Mesenchymal stem cell (in vitro differentiated cells and primary cell): ENCODE data around the gene SRGAP2B.
"Not testable (repeated sequence)": the region's sequence is repeated elsewhere in the genome, so short reads cannot be mapped to it uniquely, and the experiment has no call there.

Source experiments
- DNase-seq: peaks from one replicate; pipeline ENCODE4 v3.0.0-alpha.2; 2013
- H2AFZ ChIP-seq: one replicate; pipeline ENCODE4 v1.6.1; 2013; ENCODE audit warnings: low read depth, mild to moderate bottlenecking, control low read depth, inconsistent platforms, low read length, moderate library complexity
- H2AK5ac ChIP-seq: 2 replicates; pipeline ENCODE4 v1.6.1; 2013; ENCODE audit warnings: low read length, moderate library complexity, mild to moderate bottlenecking, inconsistent platforms; ENCODE audit not compliant: severe bottlenecking
- H2BK120ac ChIP-seq: one replicate; pipeline ENCODE4 v1.6.1; 2013; ENCODE audit warnings: low read depth, mild to moderate bottlenecking, inconsistent platforms, low read length, moderate library complexity
- H2BK12ac ChIP-seq, 2 experiments: one replicate each; pipeline ENCODE4 v1.6.1; 2013; ENCODE audit warnings: inconsistent platforms in 2 of 2, low read length in 2 of 2, mild to moderate bottlenecking in 2 of 2, moderate library complexity in 2 of 2, control low read depth in 1 of 2
- H2BK15ac ChIP-seq: one replicate; pipeline ENCODE4 v1.6.1; 2013; ENCODE audit warnings: mild to moderate bottlenecking, low read depth, inconsistent platforms; ENCODE audit not compliant: poor library complexity, severe bottlenecking
- H2BK5ac ChIP-seq: 2 replicates; pipeline ENCODE4 v1.6.1; 2013; ENCODE audit warnings: low read depth, mild to moderate bottlenecking, low read length, control low read depth, inconsistent platforms; ENCODE audit not compliant: poor library complexity, severe bottlenecking
- H3K14ac ChIP-seq, 2 experiments: one replicate each; pipeline ENCODE4 v1.6.1; 2013; ENCODE audit warnings: inconsistent platforms in 2 of 2, low read length in 2 of 2, control low read depth in 1 of 2, mild to moderate bottlenecking in 1 of 2, moderate library complexity in 1 of 2
- H3K18ac ChIP-seq, 2 experiments: one replicate each; pipeline ENCODE4 v1.6.1; 2013; ENCODE audit warnings: inconsistent platforms in 2 of 2, low read length in 2 of 2, control low read depth in 1 of 2, low read depth in 1 of 2, mild to moderate bottlenecking in 1 of 2
- H3K23ac ChIP-seq, 2 experiments: one replicate each; pipeline ENCODE4 v1.6.1; 2013; ENCODE audit warnings: inconsistent platforms in 2 of 2, low read length in 2 of 2, mild to moderate bottlenecking in 2 of 2, moderate library complexity in 2 of 2, control low read depth in 1 of 2
- H3K27ac ChIP-seq: 2 replicates; pipeline ENCODE4 v1.5.1; 2013; ENCODE audit warnings: mild to moderate bottlenecking, moderate library complexity, low read length, control low read depth, inconsistent platforms; ENCODE audit not compliant: poor library complexity, severe bottlenecking
- H3K27me3 ChIP-seq, 2 experiments: 2 replicates each; pipeline versions ENCODE4 v1.6.1 to v1.7.0; 2013; ENCODE audit warnings: low read length in 2 of 2, mild to moderate bottlenecking in 2 of 2, moderate library complexity in 2 of 2, control low read depth in 1 of 2, inconsistent platforms in 1 of 2; ENCODE audit not compliant: control insufficient read depth in 1 of 2, insufficient read depth in 1 of 2
- H3K36me3 ChIP-seq, 2 experiments: 2 replicates each; pipeline versions ENCODE4 v1.6.1 to v1.7.0; 2013; ENCODE audit warnings: low read length in 2 of 2, control low read depth in 1 of 2, inconsistent platforms in 1 of 2, low read depth in 1 of 2, mild to moderate bottlenecking in 1 of 2; ENCODE audit not compliant: insufficient read depth in 2 of 2, control insufficient read depth in 1 of 2
- H3K4ac ChIP-seq, 2 experiments: one replicate each; pipeline ENCODE4 v1.6.1; 2013; ENCODE audit warnings: inconsistent platforms in 2 of 2, low read length in 2 of 2, mild to moderate bottlenecking in 2 of 2, moderate library complexity in 2 of 2, control low read depth in 1 of 2, low read depth in 1 of 2
- H3K4me1 ChIP-seq: 2 replicates; pipeline ENCODE4 v1.6.1; 2013; ENCODE audit warnings: low read depth, low read length, control low read depth; ENCODE audit not compliant: control insufficient read depth, insufficient read depth
- H3K4me2 ChIP-seq: 2 replicates; pipeline ENCODE4 v1.6.1; 2013; ENCODE audit warnings: low read length, mild to moderate bottlenecking, inconsistent platforms; ENCODE audit not compliant: poor library complexity, severe bottlenecking
- H3K4me3 ChIP-seq, 2 experiments: 2 replicates each; pipeline versions ENCODE4 v1.5.1 to v1.7.0; 2013; ENCODE audit warnings: low read length in 2 of 2, mild to moderate bottlenecking in 2 of 2, control low read depth in 1 of 2, low read depth in 1 of 2; ENCODE audit not compliant: insufficient read depth in 1 of 2
- H3K79me1 ChIP-seq: replicated peaks from 2 replicates; pipeline ENCODE4 v1.6.1; 2013; ENCODE audit warnings: mild to moderate bottlenecking, control low read depth, low read length, inconsistent platforms; ENCODE audit not compliant: poor library complexity, severe bottlenecking
- H3K9ac ChIP-seq: 2 replicates; pipeline ENCODE4 v1.7.0; 2013; ENCODE audit warnings: mild to moderate bottlenecking, low read length, moderate library complexity
- H3K9me3 ChIP-seq: 2 replicates; pipeline ENCODE4 v1.7.0; 2013; ENCODE audit warnings: mild to moderate bottlenecking, low read length; ENCODE audit not compliant: control insufficient read depth
- H4K8ac ChIP-seq: one replicate; pipeline ENCODE4 v1.6.1; 2013; ENCODE audit warnings: inconsistent platforms, mild to moderate bottlenecking, low read length, moderate library complexity
- H4K91ac ChIP-seq: one replicate; pipeline ENCODE4 v1.6.1; 2013; ENCODE audit warnings: mild to moderate bottlenecking, low read length, inconsistent platforms
- WGBS: methylation state at CpG from one replicate; pipeline ENCODE4 v1.1.7; 2013; ENCODE audit warnings: mixed read lengths; 5-methylcytosine and 5-hydroxymethylcytosine counted together

The SRGAP2B gene

GRCh38 chr1:145076877-145077276 is 18.3 kb downstream of the SRGAP2B start:
- not testable (repeated sequence) for H3K27ac ChIP-seq, H2AFZ ChIP-seq, H4K91ac ChIP-seq, H3K79me1 ChIP-seq, H3K23ac ChIP-seq, H3K4me2 ChIP-seq, H3K18ac ChIP-seq, H2AK5ac ChIP-seq, H2BK15ac ChIP-seq, H3K36me3 ChIP-seq, H2BK5ac ChIP-seq, H3K4me1 ChIP-seq, H3K4ac ChIP-seq, H3K9ac ChIP-seq, H3K9me3 ChIP-seq, H2BK120ac ChIP-seq, H3K14ac ChIP-seq, H2BK12ac ChIP-seq, H3K4me3 ChIP-seq, H4K8ac ChIP-seq, H3K27me3 ChIP-seq, DNase-seq
- WGBS = no CpG with 5 or more reads among the region's 3 CpGs

DNA sequence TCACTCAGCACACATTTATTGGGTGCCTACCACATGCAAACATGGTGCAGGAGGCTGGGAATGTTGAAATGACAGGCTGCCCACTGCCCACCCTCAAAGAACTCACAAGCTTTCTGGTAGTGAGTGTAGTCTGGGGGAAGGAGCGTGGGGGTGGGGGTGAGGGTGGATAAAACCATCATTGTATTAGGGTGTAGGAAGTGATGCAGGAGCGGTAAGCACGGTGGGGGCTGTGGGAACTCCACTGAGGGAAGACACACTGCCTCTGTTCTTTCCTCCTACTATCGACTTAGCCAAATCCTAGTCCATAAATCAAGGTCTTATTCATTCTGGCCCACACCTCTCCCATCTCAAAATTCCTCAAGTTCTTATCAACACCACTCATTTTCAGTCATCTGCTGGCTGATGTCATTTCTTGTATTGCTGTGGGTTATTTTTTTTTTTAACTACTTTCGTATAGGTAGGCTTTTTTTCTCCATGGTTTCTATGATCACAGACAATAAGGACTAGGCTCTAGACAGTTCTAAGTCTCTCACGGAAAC is 21.0 kb downstream of the SRGAP2B start:
- not testable (repeated sequence) for H3K4me2 ChIP-seq, H2BK5ac ChIP-seq, DNase-seq, H3K14ac ChIP-seq, H2BK12ac ChIP-seq, H2AK5ac ChIP-seq, H2AFZ ChIP-seq, H3K27ac ChIP-seq, H3K4me1 ChIP-seq, H3K4me3 ChIP-seq, H3K79me1 ChIP-seq, H3K27me3 ChIP-seq, H3K18ac ChIP-seq, H2BK15ac ChIP-seq, H3K36me3 ChIP-seq, H3K9me3 ChIP-seq, H4K91ac ChIP-seq, H3K9ac ChIP-seq, H2BK120ac ChIP-seq, H3K23ac ChIP-seq, H4K8ac ChIP-seq, H3K4ac ChIP-seq
- WGBS = no CpG with 5 or more reads among the region's 6 CpGs

DNA sequence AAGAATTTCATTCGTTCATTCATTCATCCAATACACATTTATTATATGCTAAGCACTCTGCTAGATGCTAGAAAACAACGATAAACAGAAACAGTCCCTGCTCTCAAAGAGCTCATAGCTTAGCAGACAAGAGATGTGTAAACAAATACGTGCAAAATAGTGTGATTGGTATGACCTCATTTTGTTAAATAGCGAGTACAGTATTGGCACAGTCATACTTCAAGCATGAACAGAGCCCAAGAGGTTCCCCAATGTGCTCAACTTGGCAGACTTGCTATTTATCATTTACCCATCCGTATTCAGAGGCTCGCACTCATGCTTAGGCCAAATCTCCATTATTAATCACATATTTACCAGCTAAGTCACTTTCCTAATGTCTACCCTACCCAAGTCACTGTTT is 23.6 kb downstream of the SRGAP2B start:
- not testable (repeated sequence) for H2BK120ac ChIP-seq, H3K23ac ChIP-seq, H3K27ac ChIP-seq, H3K4me3 ChIP-seq, H3K4me2 ChIP-seq, H3K4ac ChIP-seq, H3K9ac ChIP-seq, H4K8ac ChIP-seq, H2AK5ac ChIP-seq, H2AFZ ChIP-seq, H2BK5ac ChIP-seq, H3K9me3 ChIP-seq, H3K14ac ChIP-seq, H3K18ac ChIP-seq, H2BK12ac ChIP-seq, H3K4me1 ChIP-seq, H3K79me1 ChIP-seq, DNase-seq, H3K27me3 ChIP-seq, H4K91ac ChIP-seq, H2BK15ac ChIP-seq, H3K36me3 ChIP-seq
- no CpG with 5 or more reads among the region's 6 CpGs for WGBS

DNA sequence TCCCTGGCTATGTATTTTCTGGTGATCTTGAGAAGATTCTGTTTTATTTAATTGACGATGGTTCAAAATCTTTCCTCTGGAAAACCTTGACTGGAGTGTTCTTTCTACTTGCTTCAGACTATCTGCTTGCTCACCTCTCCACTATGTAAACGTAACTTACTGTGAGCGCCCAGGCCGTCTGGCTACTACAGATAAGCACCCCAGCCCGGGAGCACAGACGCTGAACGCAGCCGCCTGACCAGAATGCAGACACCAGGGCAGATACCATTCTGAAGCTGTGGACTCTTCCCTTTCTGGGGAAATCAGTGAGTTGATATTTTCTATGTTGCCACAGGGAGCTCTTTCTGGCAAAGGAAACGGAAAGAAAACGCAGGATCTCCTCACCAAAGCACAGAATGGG is 28.6 kb downstream of the SRGAP2B start:
- not testable (repeated sequence) for H3K14ac ChIP-seq, H3K9me3 ChIP-seq, H3K4me2 ChIP-seq, H2AK5ac ChIP-seq, H2BK12ac ChIP-seq, H3K23ac ChIP-seq, DNase-seq, H2BK120ac ChIP-seq, H4K91ac ChIP-seq, H3K36me3 ChIP-seq, H3K27me3 ChIP-seq, H3K4me1 ChIP-seq, H3K4ac ChIP-seq, H3K18ac ChIP-seq, H2AFZ ChIP-seq, H2BK5ac ChIP-seq, H3K9ac ChIP-seq, H3K79me1 ChIP-seq, H4K8ac ChIP-seq, H3K4me3 ChIP-seq, H2BK15ac ChIP-seq, H3K27ac ChIP-seq
- no CpG with 5 or more reads among the region's 10 CpGs for WGBS
